HepG2 (cell line): ENCODE results near the gene VGLL1. TPM values are rescaled to one million over a fixed set of nuclear protein-coding genes. Genes with fewer than 3 reads are reported as not detected.

Source experiments
- ATAC-seq: fragments of 200-7000 bp; cut with Tn5 transposase; 3 replicates; pipeline ENCODE4 v1.9.1; 2020; ENCODE audit warnings: mild to moderate bottlenecking, moderate library complexity
- BruUV-seq: library from RNA; stranded (reverse); fragments of 400-500 nt; replicated peaks from 2 replicates; lab custom pipeline; 2021; lab: Mats Ljungman, UMichigan
- CTCF ChIA-PET: fragments of 300-600 bp; formaldehyde crosslinking; extraction: SDS; loops from one replicate; lab custom pipeline; 2021; ENCODE audit warnings: low total read pairs, inconsistent platforms, low intra/inter-chr PET ratio; lab: Yijun Ruan, JAX
- POLR2A ChIA-PET: fragments of 350-600 bp; sonication (Branson Sonifier 250); formaldehyde crosslinking; loops from one replicate; lab custom pipeline; 2020; ENCODE audit warnings: antibody characterized with exemption, inconsistent platforms; lab: Yijun Ruan, JAX
- DNase-seq: peaks from one replicate; pipeline ENCODE4 v3.0.0-alpha.2; 2015; ENCODE audit warnings: low spot score
- FAIRE-seq: peaks from 3 replicates; lab custom pipeline; 2011; peaks lifted over from hg19 to GRCh38; lab: Jason Lieb, UNC
- H2AFZ ChIP-seq: one replicate; pipeline ENCODE4 v1.6.1; 2011; ENCODE audit warnings: low read length, inconsistent platforms
- H3K27ac ChIP-seq: fragments of 300-600 bp; 3 replicates; pipeline ENCODE4 v1.8.0; 2011; ENCODE audit warnings: mixed run types, mild to moderate bottlenecking, mixed read lengths, low read length, inconsistent platforms; ENCODE audit not compliant: insufficient read depth; ENCODE audit errors: extremely low read length
- H3K27me3 ChIP-seq, 2 experiments: fragments of 200-600 bp in 1 of 2; 2 replicates in 1 of 2; 3 replicates in 1 of 2; pipeline versions ENCODE4 v1.6.0 to v1.8.0; 2011; ENCODE audit warnings: low read length in 2 of 2, mild to moderate bottlenecking in 2 of 2, moderate library complexity in 2 of 2, inconsistent platforms in 1 of 2; ENCODE audit not compliant: insufficient read depth in 2 of 2, control insufficient read depth in 1 of 2
- H3K36me3 ChIP-seq, 2 experiments: fragments of 200-600 bp in 1 of 2; replicated peaks in 1 of 2; 2 replicates in 1 of 2; 3 replicates in 1 of 2; pipeline versions ENCODE4 v1.5.1 to v1.8.0; 2011; ENCODE audit warnings: low read length in 2 of 2, inconsistent platforms in 1 of 2; ENCODE audit not compliant: insufficient read depth in 2 of 2, control insufficient read depth in 1 of 2
- H3K4me1 ChIP-seq: 2 replicates; pipeline ENCODE4 v1.5.1; 2012; ENCODE audit warnings: low read length, inconsistent platforms; ENCODE audit not compliant: insufficient read depth
- H3K4me2 ChIP-seq: 2 replicates; pipeline ENCODE4 v1.6.0; 2011; ENCODE audit warnings: low read depth, low read length, inconsistent platforms
- H3K4me3 ChIP-seq, 3 experiments: fragments of 200-600 bp in 1 of 3; sonication (generic), shearing (Covaris generic) in 1 of 3; replicated peaks in 1 of 3; 2 replicates each; pipeline ENCODE4 v1.5.1; 2011 to 2016; ENCODE audit warnings: low read length in 3 of 3, inconsistent platforms in 2 of 3, low read depth in 2 of 3, mild to moderate bottlenecking in 2 of 3, control low read depth in 1 of 3, mixed read lengths in 1 of 3; ENCODE audit not compliant: insufficient read depth in 1 of 3
- H3K79me2 ChIP-seq: one replicate; pipeline ENCODE4 v1.6.1; 2011; ENCODE audit warnings: low read length, inconsistent platforms; ENCODE audit not compliant: insufficient read depth
- H3K9ac ChIP-seq: 2 replicates; pipeline ENCODE4 v1.6.0; 2011; ENCODE audit warnings: mild to moderate bottlenecking, low read depth, low read length, inconsistent platforms; ENCODE audit not compliant: insufficient read depth
- H3K9me3 ChIP-seq: 2 replicates; pipeline ENCODE4 v1.5.1; 2012; ENCODE audit warnings: mild to moderate bottlenecking, low read length
- H4K20me1 ChIP-seq: 2 replicates; pipeline ENCODE4 v1.6.0; 2011; ENCODE audit warnings: inconsistent platforms, mild to moderate bottlenecking, low read length, moderate library complexity; ENCODE audit not compliant: insufficient read depth
- CSRNP1 ChIP-seq: sonication (generic); formaldehyde crosslinking; IDR thresholded peaks from 2 replicates; pipeline ENCODE4 v1.8.1; 2023; ENCODE audit warnings: mild to moderate bottlenecking, missing genetic modification reagents
- ERF ChIP-seq: IDR thresholded peaks from 2 replicates; pipeline ENCODE4 v1.6.1; 2018; ENCODE audit warnings: missing biosample characterization, missing genetic modification reagents
- HNF1A ChIP-seq, 2 experiments: sonication (generic) in 1 of 2; formaldehyde crosslinking in 1 of 2; IDR thresholded peaks; 2 replicates each; pipeline versions ENCODE4 v1.4.0 to v1.6.1; 2016 to 2020; ENCODE audit warnings: borderline replicate concordance in 1 of 2, low read depth in 1 of 2, mild to moderate bottlenecking in 1 of 2, missing genetic modification reagents in 1 of 2
- MEF2D ChIP-seq: sonication (generic); formaldehyde crosslinking; IDR thresholded peaks from 2 replicates; pipeline ENCODE4 v1.5.1; 2020; ENCODE audit warnings: mild to moderate bottlenecking, missing genetic modification reagents
- NFIB ChIP-seq: sonication (generic); formaldehyde crosslinking; IDR thresholded peaks from 2 replicates; pipeline ENCODE4 v1.9.0; 2021; ENCODE audit warnings: missing genetic modification reagents, mild to moderate bottlenecking, borderline replicate concordance
- RCOR2 ChIP-seq: IDR thresholded peaks from 2 replicates; pipeline ENCODE4 v1.6.1; 2016; ENCODE audit warnings: missing biosample characterization, missing genetic modification reagents
- SUZ12 ChIP-seq: fragments of 150-350 bp; IDR thresholded peaks from 2 replicates; pipeline ENCODE4 v1.6.1; 2014; ENCODE audit warnings: low read depth, low read length
- TBX3 ChIP-seq: fragments of 450-650 bp; IDR thresholded peaks from 2 replicates; pipeline ENCODE4 v1.6.1; 2017; ENCODE audit warnings: antibody characterized with exemption, mild to moderate bottlenecking, inconsistent platforms, borderline replicate concordance
- ZMYM4 ChIP-seq: sonication (generic); formaldehyde crosslinking; IDR thresholded peaks from 2 replicates; pipeline ENCODE4 v1.8.1; 2023; ENCODE audit warnings: mild to moderate bottlenecking, missing genetic modification reagents
- ZNF362 ChIP-seq: sonication (generic); formaldehyde crosslinking; IDR thresholded peaks from 2 replicates; pipeline ENCODE4 v1.4.0; 2020; ENCODE audit warnings: missing genetic modification reagents, mild to moderate bottlenecking, borderline replicate concordance
- ZNF431 ChIP-seq: sonication (generic); formaldehyde crosslinking; IDR thresholded peaks from 2 replicates; pipeline ENCODE4 v1.9.0; 2022; ENCODE audit warnings: missing genetic modification reagents, low read depth, mild to moderate bottlenecking, borderline replicate concordance
- ZNF549 ChIP-seq: sonication (generic); formaldehyde crosslinking; IDR thresholded peaks from 2 replicates; pipeline ENCODE4 v1.5.0; 2020; ENCODE audit warnings: missing genetic modification reagents
- ZNF746 ChIP-seq: sonication (generic); formaldehyde crosslinking; IDR thresholded peaks from 2 replicates; pipeline ENCODE4 v1.8.0; 2022; ENCODE audit warnings: mild to moderate bottlenecking, missing genetic modification reagents
- ZNF749 ChIP-seq: sonication (generic); formaldehyde crosslinking; IDR thresholded peaks from 2 replicates; pipeline ENCODE4 v1.8.0; 2022; ENCODE audit warnings: mild to moderate bottlenecking, missing genetic modification reagents, moderate library complexity, borderline replicate concordance
- ZNF780A ChIP-seq: sonication (generic); formaldehyde crosslinking; IDR thresholded peaks from 2 replicates; pipeline ENCODE4 v1.8.0; 2022; ENCODE audit warnings: mild to moderate bottlenecking, missing genetic modification reagents, moderate library complexity
- WGBS: methylation state at CpG from one replicate; pipeline ENCODE4 v1.1.6; 2017; ENCODE audit warnings: low lambda C conversion rate; 5-methylcytosine and 5-hydroxymethylcytosine counted together
- in situ Hi-C: cut with HindIII; loops from 2 replicates; pipeline ENCODE4 v1.10.0; 2017; ENCODE audit warnings: low pct_unique_long_range_greater_than_20kb; ENCODE audit not compliant: extremely low pct_ligation_motif_present
- intact Hi-C: fragments of 100-400 bp; cut with micrococcal nuclease; formaldehyde crosslinking; loops from one replicate; pipeline ENCODE4 v1.10.0; 2022; ENCODE audit not compliant: unreplicated experiment
- polyA plus RNA-seq, 8 experiments: library from polyadenylated mRNA; depleted of rRNA in 3 of 8; stranded (reverse) in 7 of 8; unstranded in 1 of 8; fragments of >200 nt; fragmentation: Illumina TruSeq in 4 of 8; extraction: Trizol in 4 of 8; gene quantifications; 2 replicates each; pipeline versions ENCODE4 v1.2.1 to v1.2.3, GENCODE V29; 2011 to 2016; ENCODE audit warnings: low read depth in 4 of 8, missing spikeins in 1 of 8, mixed read lengths in 1 of 8; ENCODE audit not compliant: insufficient read depth in 1 of 8
- total RNA-seq, 5 experiments: library from RNA; depleted of rRNA; stranded (reverse); fragments of >200 nt; fragmentation: Illumina TruSeq; extraction: Trizol; gene quantifications; 2 replicates each; pipeline ENCODE4 v1.2.3, GENCODE V29; 2016; ENCODE audit warnings: low read depth in 1 of 5
- TF ChIP-seq, protein P1 (sequence below): sonication (generic); formaldehyde crosslinking; conservative IDR thresholded peaks from 2 replicates; pipeline ENCODE4 v1.4.0; 2020; ENCODE audit warnings: missing genetic modification reagents

VGLL1 gene
- total and polyA plus RNA-seq, 2 of the 13 experiments (the other 11 are each of a cell fraction or from before 2014, with no cell fraction given): not detected

- no peak for TF ChIP-seq ZNF780A (CRISPR knock-in tag)
- TF ChIP-seq, protein P1, sequence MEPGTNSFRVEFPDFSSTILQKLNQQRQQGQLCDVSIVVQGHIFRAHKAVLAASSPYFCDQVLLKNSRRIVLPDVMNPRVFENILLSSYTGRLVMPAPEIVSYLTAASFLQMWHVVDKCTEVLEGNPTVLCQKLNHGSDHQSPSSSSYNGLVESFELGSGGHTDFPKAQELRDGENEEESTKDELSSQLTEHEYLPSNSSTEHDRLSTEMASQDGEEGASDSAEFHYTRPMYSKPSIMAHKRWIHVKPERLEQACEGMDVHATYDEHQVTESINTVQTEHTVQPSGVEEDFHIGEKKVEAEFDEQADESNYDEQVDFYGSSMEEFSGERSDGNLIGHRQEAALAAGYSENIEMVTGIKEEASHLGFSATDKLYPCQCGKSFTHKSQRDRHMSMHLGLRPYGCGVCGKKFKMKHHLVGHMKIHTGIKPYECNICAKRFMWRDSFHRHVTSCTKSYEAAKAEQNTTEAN (CRISPR knock-in tag): no peak
- TF ChIP-seq ZMYM4 (CRISPR knock-in tag): no peak
- no peak for TF ChIP-seq TBX3
Measured at GRCh38 chrX:136541294-136541693, 9.3 kb downstream of the VGLL1 start (continued).

- Histone ChIP-seq H3K4me3 (no peak overlapping the region), H3K9ac (no peak overlapping the region), H3K79me2 (no peaks in the 10 kb centered on the region), H3K4me2 (no peak overlapping the region), H3K36me3 (no peaks in the 10 kb centered on the region), H3K27ac (no peak overlapping the region), H4K20me1 (no peaks in the 10 kb centered on the region), H3K4me1 (no peaks in the 10 kb centered on the region), H3K27me3 (no peaks in the 10 kb centered on the region), H2AFZ (no peak overlapping the region), H3K9me3 (no peaks in the 10 kb centered on the region)
- ChIA-PET POLR2A (no interaction called here), CTCF (no interaction called here)
- intact Hi-C loops: no loop called here
- in situ Hi-C loops: no loop called here
- BruUV-seq: no TSS peak
- no peak for ATAC-seq
- no peak for DNase-seq
- WGBS: 32% methylated on average over 6 of the region's 7 CpGs
- no peak for FAIRE-seq
- TF ChIP-seq ERF (no peak), ZNF746 (no peak), RCOR2 (CRISPR knock-in tag) (no peak), NFIB (no peak), ZNF431 (CRISPR knock-in tag) (no peak), HNF1A (IDR thresholded peaks at IDR 0.05; ENCODE audit: low read depth) (no peak), HNF1A (CRISPR knock-in tag; IDR thresholded peaks at IDR 0.05; ENCODE audit: borderline replicate concordance) (no peak), SUZ12 (no peak), ZNF749 (CRISPR knock-in tag) (no peak), ZNF362 (CRISPR knock-in tag) (no peak), ZNF549 (CRISPR knock-in tag) (no peak), CSRNP1 (CRISPR knock-in tag) (no peak), MEF2D (CRISPR knock-in tag) (no peak)
Measured at GRCh38 chrX:136542281-136542680, 10.3 kb downstream of the VGLL1 start.
